Activated CD4-positive, CD25-positive, alpha-beta regulatory T cell treated with anti-CD3 and anti-CD28 coated beads, Interleukin-2, amount 50 U/mL, for 16 hours (primary cell): ENCODE results near the gene CEP250.

Experiments
- DNase-seq: peaks from one replicate; pipeline ENCODE4 v3.0.0-alpha.2; 2020; ENCODE audit warnings: low read depth, low spot score

The CEP250 gene

GRCh38 chr20:35560541-35560940 is 105.1 kb downstream of the CEP250 start:
- DNase-seq, result no peak

- DNase-seq, result no peak
Observed at GRCh38 chr20:35561268-35561667, 105.9 kb downstream of the CEP250 start.

GRCh38 chr20:35561671-35562070 is 106.3 kb downstream of the CEP250 start:
- no peak for DNase-seq

- DNase-seq, result no peak
Observed at GRCh38 chr20:35562541-35563110, 107.2 kb downstream of the CEP250 start.

- DNase-seq, result no peak
Observed at GRCh38 chr20:35563834-35564233, 108.4 kb downstream of the CEP250 start.

DNA sequence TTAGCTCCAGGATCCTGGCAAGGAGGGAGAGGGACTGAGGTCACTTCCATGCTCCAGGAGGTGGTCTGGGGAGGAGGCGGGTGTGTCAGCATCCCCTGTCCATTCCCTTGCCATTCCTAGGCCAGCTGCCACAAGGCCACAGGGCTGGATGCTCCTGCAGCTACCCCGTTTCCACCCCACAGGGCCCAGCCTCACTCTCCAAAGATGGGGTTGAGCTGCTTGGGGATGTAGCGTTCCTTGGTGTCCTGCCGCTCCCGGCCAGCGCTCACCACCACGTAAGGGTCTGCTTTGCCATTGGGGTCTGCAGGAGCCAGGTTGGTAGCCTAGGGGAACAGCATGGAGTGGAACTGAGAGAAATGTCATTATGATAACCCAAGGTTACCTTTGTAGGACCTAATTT is 109.5 kb downstream of the CEP250 start:
- no peak for DNase-seq

DNA sequence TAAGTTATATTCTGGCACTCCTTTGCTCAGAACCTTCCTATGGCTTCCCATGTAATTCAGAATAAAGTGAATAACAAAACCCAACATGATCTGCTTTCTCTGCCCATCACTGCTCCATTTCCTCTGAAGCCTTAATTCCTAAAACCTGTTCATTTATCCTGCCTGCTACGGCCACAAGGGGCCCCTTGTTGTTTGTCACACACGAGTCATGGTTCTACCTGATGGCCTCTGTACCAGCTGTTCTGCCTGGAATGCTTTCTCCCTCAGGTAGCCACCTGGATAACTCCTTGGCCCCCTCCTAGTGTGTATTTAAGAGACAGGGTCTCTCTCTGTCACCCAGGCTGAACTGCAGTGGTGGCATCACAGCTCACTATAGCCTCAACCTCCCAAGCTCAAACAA is 113.2 kb downstream of the CEP250 start:
- no peak for DNase-seq
